NB4 (cell line): ENCODE results near the gene GORASP1.

Experiments
- MAX ChIP-seq: IDR thresholded peaks from 2 replicates; pipeline ENCODE4 v1.6.1; 2011; ENCODE audit warnings: low read depth, low read length
- TF ChIP-seq, protein P1 (sequence below): IDR thresholded peaks from one replicate; pipeline ENCODE4 v1.5.1; 2012; ENCODE audit warnings: low read depth, low read length

GRCh38 chr3:39150148-39150802 lies 42.8 kb upstream of the GORASP1 start:
- TF ChIP-seq MAX = no peak
- TF ChIP-seq, protein P1, sequence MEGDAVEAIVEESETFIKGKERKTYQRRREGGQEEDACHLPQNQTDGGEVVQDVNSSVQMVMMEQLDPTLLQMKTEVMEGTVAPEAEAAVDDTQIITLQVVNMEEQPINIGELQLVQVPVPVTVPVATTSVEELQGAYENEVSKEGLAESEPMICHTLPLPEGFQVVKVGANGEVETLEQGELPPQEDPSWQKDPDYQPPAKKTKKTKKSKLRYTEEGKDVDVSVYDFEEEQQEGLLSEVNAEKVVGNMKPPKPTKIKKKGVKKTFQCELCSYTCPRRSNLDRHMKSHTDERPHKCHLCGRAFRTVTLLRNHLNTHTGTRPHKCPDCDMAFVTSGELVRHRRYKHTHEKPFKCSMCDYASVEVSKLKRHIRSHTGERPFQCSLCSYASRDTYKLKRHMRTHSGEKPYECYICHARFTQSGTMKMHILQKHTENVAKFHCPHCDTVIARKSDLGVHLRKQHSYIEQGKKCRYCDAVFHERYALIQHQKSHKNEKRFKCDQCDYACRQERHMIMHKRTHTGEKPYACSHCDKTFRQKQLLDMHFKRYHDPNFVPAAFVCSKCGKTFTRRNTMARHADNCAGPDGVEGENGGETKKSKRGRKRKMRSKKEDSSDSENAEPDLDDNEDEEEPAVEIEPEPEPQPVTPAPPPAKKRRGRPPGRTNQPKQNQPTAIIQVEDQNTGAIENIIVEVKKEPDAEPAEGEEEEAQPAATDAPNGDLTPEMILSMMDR = no peak
